Fibroblast of lung (primary cell): ENCODE results near the gene PLCXD1.

Source experiments
- EZH2 ChIP-seq: IDR thresholded peaks from 2 replicates; pipeline ENCODE4 v1.5.1; 2012; ENCODE audit warnings: low read length, control low read depth, mild to moderate bottlenecking; ENCODE audit errors: missing control alignments
- TF ChIP-seq, protein P1 (sequence below), 2 donors: IDR thresholded peaks in 1 of 2; conservative IDR thresholded peaks in 1 of 2; 1 replicate in 1 of 2; 2 replicates in 1 of 2; pipeline ENCODE4 v1.5.1; 2011 to 2012; ENCODE audit warnings: low read length in 2 of 2, control low read depth in 1 of 2, inconsistent platforms in 1 of 2, low read depth in 1 of 2, mild to moderate bottlenecking in 1 of 2

DNA sequence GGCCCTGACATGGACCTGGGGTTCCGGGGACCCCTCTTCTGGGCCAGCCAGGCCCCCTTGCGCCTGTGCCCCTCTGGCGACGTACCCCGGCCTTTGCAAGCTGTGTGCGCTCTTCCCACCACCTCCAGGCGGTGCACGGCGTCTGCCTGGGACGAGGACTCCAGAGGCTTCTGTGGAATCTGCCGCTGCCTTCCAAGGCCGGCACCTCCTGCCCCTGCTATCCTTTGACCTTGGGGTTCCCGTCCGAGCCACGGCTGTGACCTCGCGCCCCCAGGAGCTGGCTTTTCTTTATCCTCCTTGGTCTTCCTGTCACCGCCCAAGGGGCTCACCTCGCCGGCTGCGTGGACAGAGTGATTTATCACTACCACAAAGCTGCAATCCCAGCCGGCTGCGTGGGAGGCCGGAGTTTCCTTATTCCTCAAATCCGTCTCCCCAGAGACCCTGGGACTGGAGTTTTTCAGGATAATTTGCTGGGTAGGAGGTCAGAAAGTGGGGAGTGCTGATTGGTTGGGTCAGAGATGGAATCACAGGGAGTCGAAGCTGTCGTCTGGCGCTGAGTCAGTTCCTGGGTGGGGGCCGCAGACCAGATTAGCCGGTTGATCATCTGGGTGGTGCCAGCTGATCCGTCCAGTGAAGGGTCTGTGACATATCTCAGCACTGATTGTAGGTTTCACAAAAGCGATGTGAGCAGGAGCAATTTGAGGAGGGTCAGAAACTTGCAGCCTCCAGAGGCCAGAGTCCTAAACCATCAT, 19.8 kb upstream of the PLCXD1 start:
- TF ChIP-seq, protein P1, sequence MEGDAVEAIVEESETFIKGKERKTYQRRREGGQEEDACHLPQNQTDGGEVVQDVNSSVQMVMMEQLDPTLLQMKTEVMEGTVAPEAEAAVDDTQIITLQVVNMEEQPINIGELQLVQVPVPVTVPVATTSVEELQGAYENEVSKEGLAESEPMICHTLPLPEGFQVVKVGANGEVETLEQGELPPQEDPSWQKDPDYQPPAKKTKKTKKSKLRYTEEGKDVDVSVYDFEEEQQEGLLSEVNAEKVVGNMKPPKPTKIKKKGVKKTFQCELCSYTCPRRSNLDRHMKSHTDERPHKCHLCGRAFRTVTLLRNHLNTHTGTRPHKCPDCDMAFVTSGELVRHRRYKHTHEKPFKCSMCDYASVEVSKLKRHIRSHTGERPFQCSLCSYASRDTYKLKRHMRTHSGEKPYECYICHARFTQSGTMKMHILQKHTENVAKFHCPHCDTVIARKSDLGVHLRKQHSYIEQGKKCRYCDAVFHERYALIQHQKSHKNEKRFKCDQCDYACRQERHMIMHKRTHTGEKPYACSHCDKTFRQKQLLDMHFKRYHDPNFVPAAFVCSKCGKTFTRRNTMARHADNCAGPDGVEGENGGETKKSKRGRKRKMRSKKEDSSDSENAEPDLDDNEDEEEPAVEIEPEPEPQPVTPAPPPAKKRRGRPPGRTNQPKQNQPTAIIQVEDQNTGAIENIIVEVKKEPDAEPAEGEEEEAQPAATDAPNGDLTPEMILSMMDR (conservative IDR thresholded peaks at IDR 0.05 in 1 of 2, IDR thresholded peaks at IDR 0.05 in 1 of 2; ENCODE audit: low read depth in 1 of 2, low read length in 2 of 2), result no peak
- TF ChIP-seq EZH2, result no peak
